Measurements from ENCODE around the gene DDX27.

DNA sequence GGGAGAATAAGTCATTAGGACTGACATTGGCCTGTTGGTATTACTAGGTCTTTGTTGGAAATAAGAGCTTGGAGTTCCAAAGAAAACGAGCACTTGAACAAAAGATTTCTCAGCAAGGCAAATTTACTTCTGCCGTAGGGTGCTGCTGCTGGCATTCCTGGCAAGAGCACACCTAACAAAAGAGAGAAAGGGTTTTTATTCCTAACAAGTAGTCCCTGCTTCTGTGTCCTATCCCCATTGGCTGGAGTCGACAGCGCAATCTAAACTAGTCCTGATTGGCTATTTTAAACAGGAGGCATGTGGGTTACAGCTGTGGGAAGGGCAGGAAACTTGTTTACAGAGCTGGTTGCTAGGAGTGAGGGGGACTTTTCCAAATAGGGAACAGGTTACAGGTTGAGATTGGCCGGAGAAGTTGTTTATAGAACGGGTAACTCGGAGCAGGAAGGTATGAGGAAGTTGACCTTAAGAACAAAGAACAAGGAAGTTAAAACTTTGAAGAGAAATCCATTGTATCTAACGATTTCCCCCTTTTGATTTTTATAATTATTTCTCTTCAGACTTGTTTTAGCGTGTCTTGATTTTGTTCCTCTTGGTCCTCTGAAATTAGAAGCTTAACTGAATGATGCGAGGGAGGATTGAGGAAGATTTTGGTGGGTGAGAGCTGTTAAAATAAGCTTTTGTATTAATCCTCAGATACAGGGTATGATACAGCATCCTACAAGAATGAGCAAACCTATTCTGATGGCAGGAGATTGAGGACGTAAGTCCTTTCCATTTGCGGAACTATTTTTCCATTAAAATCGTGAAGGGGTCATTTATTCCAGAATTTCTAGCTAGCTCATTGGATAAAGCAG, 62.1 kb downstream of the DDX27 start:
- TF ChIP-seq CTCF (IDR thresholded peaks at IDR 0.05) (no peak), POLR2AphosphoS5 (IDR thresholded peaks at IDR 0.05; ENCODE audit: low read depth, low read length) (peak; percentile 37; the same call in 1 of the 2 replicates), MEF2A (IDR thresholded peaks at IDR 0.05; ENCODE audit: borderline replicate concordance, low read depth) (no peak), EP300 (IDR thresholded peaks at IDR 0.05; ENCODE audit: borderline replicate concordance in 1 of 2, low read depth in 1 of 2, low read length in 1 of 2) (no peak), TAF1 (IDR thresholded peaks at IDR 0.05; ENCODE audit: borderline replicate concordance, low read depth, low read length) (no peak), EZH2phosphoT487 (IDR thresholded peaks at IDR 0.05; ENCODE audit: borderline replicate concordance, low read depth) (no peak), NRF1 (IDR thresholded peaks at IDR 0.05; ENCODE audit: low read depth, low read length) (no peak), FOXJ3 (CRISPR knock-in tag; IDR thresholded peaks at IDR 0.05) (no peak), SMC3 (IDR thresholded peaks at IDR 0.05; ENCODE audit: low read depth, low read length) (no peak)
- TF ChIP-seq, protein P1, sequence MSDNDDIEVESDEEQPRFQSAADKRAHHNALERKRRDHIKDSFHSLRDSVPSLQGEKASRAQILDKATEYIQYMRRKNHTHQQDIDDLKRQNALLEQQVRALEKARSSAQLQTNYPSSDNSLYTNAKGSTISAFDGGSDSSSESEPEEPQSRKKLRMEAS (IDR thresholded peaks at IDR 0.05; ENCODE audit: low read depth) = no peak
- TF ChIP-seq, protein P2, sequence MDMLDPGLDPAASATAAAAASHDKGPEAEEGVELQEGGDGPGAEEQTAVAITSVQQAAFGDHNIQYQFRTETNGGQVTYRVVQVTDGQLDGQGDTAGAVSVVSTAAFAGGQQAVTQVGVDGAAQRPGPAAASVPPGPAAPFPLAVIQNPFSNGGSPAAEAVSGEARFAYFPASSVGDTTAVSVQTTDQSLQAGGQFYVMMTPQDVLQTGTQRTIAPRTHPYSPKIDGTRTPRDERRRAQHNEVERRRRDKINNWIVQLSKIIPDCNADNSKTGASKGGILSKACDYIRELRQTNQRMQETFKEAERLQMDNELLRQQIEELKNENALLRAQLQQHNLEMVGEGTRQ (IDR thresholded peaks at IDR 0.05; ENCODE audit: borderline replicate concordance, low read depth, low read length) = no peak
